Vagina (tissue), 2 donors: ENCODE data around the gene SEMA4D.

ENCODE experiments used
- CTCF ChIP-seq, 3 experiments: fragments of 450-650 bp in 2 of 3; fragments of 200-600 bp in 1 of 3; sonication (generic) in 1 of 3; IDR thresholded peaks; one replicate each; pipeline ENCODE4 v1.5.1; 2017 to 2019; ENCODE audit warnings: antibody characterized with exemption in 3 of 3, mild to moderate bottlenecking in 2 of 3, moderate library complexity in 2 of 3
- POLR2A ChIP-seq, 2 donors: fragments of 450-650 bp; IDR thresholded peaks; one replicate each; pipeline ENCODE4 v1.6.1; 2017; ENCODE audit warnings: antibody characterized with exemption in 2 of 2, mild to moderate bottlenecking in 2 of 2, moderate library complexity in 2 of 2

DNA sequence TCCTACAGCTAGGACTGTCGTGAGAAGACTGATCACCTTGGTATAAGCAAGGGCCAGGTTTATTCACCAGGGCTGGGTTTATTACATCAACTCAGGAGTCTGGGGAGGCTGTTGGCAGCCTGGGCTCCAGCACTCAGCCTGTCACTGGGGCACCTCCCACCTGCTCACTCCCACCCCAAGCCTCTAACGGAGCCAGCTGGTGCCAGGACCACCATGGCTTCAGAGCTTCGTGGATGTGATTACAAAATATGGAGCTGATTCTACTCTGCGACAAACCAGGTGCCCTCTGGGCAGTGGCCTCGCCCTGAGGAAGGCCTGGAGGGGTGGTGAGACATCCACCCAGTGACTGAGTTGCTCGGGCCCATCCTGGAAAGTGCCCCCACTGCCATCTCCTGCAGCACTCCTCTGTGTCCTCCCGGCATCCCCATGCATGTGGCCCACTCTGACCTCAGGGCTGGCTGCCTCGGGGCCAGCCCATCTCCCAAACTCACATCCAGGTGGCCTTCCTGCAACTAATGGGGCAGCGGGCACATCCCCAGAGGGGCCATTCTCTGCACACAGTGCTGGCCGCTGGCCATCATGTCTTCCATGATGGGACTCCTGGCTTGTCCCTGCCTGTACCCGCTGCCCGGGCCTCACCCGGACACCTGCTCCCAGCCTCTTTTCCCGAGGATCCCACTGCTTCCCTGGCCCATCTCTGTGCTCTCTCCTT lies 130.0 kb downstream of the SEMA4D start:
- no peak for TF ChIP-seq CTCF (IDR thresholded peaks at IDR 0.05)
- no peak for TF ChIP-seq POLR2A (IDR thresholded peaks at IDR 0.05)
